H1 (cell line): ENCODE measurements around the gene TUBA4B. TPM values are rescaled to one million over a fixed set of nuclear protein-coding genes. Genes with fewer than 3 reads are reported as not detected.

Experiments
- CTCF ChIA-PET: fragments of 300-600 bp; sonication (Branson Sonifier 250); formaldehyde crosslinking; loops from one replicate; lab custom pipeline; 2021; ENCODE audit not compliant: partially characterized antibody; lab: Charles Lee
- POLR2A ChIA-PET: fragments of 300-600 bp; sonication (Branson Sonifier 250); formaldehyde crosslinking; loops from one replicate; lab custom pipeline; 2021; ENCODE audit warnings: inconsistent platforms; ENCODE audit not compliant: partially characterized antibody; lab: Charles Lee
- DNase-seq, 2 experiments: peaks; one replicate each; pipeline versions ENCODE4 v3.0.0 to v3.0.0-alpha.2; 2010 to 2022; ENCODE audit warnings: low spot score in 2 of 2, low read depth in 1 of 2, mixed read lengths in 1 of 2
- FAIRE-seq: peaks from 2 replicates; lab custom pipeline; 2011; peaks lifted over from hg19 to GRCh38; lab: Jason Lieb, UNC
- H2AFZ ChIP-seq: 2 replicates; pipeline ENCODE4 v1.8.1; 2012; ENCODE audit warnings: low read length, inconsistent platforms
- H2AK5ac ChIP-seq: 2 replicates; pipeline ENCODE4 v1.6.1; 2013; ENCODE audit warnings: low read depth, low read length
- H2BK120ac ChIP-seq: replicated peaks from 2 replicates; pipeline ENCODE3; 2013; ENCODE audit warnings: low read depth, low read length, inconsistent platforms
- H2BK12ac ChIP-seq: 2 replicates; pipeline ENCODE4 v1.6.1; 2013; ENCODE audit warnings: low read depth, low read length
- H2BK15ac ChIP-seq: 2 replicates; pipeline ENCODE4 v1.6.1; 2013; ENCODE audit warnings: low read length
- H2BK20ac ChIP-seq: 2 replicates; pipeline ENCODE4 v1.6.1; 2013; ENCODE audit warnings: low read length
- H2BK5ac ChIP-seq: 2 replicates; pipeline ENCODE4 v1.6.1; 2013; ENCODE audit warnings: low read depth, low read length
- H3K14ac ChIP-seq: 2 replicates; pipeline ENCODE4 v1.6.1; 2013; ENCODE audit warnings: inconsistent platforms; ENCODE audit not compliant: insufficient read length
- H3K18ac ChIP-seq: 2 replicates; pipeline ENCODE4 v1.6.1; 2013; ENCODE audit warnings: low read length; ENCODE audit errors: extremely low read depth
- H3K23ac ChIP-seq: 2 replicates; pipeline ENCODE4 v1.6.1; 2013; ENCODE audit warnings: inconsistent platforms; ENCODE audit not compliant: insufficient read length
- H3K23me2 ChIP-seq: 2 replicates; pipeline ENCODE4 v1.6.1; 2013; ENCODE audit warnings: low read depth, low read length
- H3K27ac ChIP-seq: 2 replicates; pipeline ENCODE4 v1.6.1; 2011; ENCODE audit warnings: low read depth, low read length, inconsistent platforms
- H3K27me3 ChIP-seq, 4 experiments: replicated peaks in 1 of 4; 1 replicate in 1 of 4; 2 replicates in 3 of 4; pipeline versions ENCODE4 v1.6.1 to v1.8.1; 2011 to 2013; ENCODE audit warnings: low read length in 3 of 4, mild to moderate bottlenecking in 3 of 4, inconsistent platforms in 2 of 4, mixed read lengths in 2 of 4, moderate library complexity in 1 of 4; ENCODE audit not compliant: control insufficient read depth in 3 of 4, insufficient read depth in 3 of 4; ENCODE audit errors: extremely low read depth in 1 of 4
- H3K36me3 ChIP-seq, 4 experiments: 2 replicates each; pipeline versions ENCODE4 v1.6.1 to v1.8.1; 2011 to 2013; ENCODE audit warnings: mild to moderate bottlenecking in 4 of 4, low read length in 3 of 4, moderate library complexity in 2 of 4, control low read depth in 1 of 4, inconsistent platforms in 1 of 4; ENCODE audit not compliant: insufficient read depth in 4 of 4, control insufficient read depth in 2 of 4
- H3K4ac ChIP-seq: replicated peaks from 2 replicates; pipeline ENCODE3; 2013; ENCODE audit warnings: low read length, low read depth, mixed read lengths, inconsistent platforms; ENCODE audit not compliant: insufficient read length
- H3K4me1 ChIP-seq, 4 experiments: replicated peaks in 1 of 4; 1 replicate in 1 of 4; 2 replicates in 3 of 4; pipeline versions ENCODE4 v1.6.1 to v1.8.1; 2011 to 2013; ENCODE audit warnings: low read length in 3 of 4, inconsistent platforms in 2 of 4, mixed read lengths in 1 of 4; ENCODE audit not compliant: insufficient read depth in 4 of 4, control insufficient read depth in 3 of 4
- H3K4me2 ChIP-seq, 2 experiments: 2 replicates each; pipeline versions ENCODE4 v1.6.1 to v1.8.1; 2011 to 2013; ENCODE audit warnings: low read depth in 2 of 2, low read length in 2 of 2, control low read depth in 1 of 2, inconsistent platforms in 1 of 2, mild to moderate bottlenecking in 1 of 2; ENCODE audit not compliant: insufficient read depth in 1 of 2
- H3K4me3 ChIP-seq, 4 experiments: fragments of 200-600, 300-600 bp in 1 of 4; sonication (generic), shearing (Covaris generic), sonication (Bioruptor Twin) in 1 of 4; 2 replicates each; pipeline versions ENCODE4 v1.5.1 to v1.8.1; 2011 to 2016; ENCODE audit warnings: low read length in 4 of 4, low read depth in 3 of 4, control low read depth in 2 of 4, inconsistent platforms in 2 of 4, mild to moderate bottlenecking in 2 of 4, mixed read lengths in 1 of 4, moderate library complexity in 1 of 4; ENCODE audit not compliant: insufficient read depth in 2 of 4; ENCODE audit errors: extremely low read depth in 1 of 4
- H3K56ac ChIP-seq: replicated peaks from 2 replicates; pipeline ENCODE3; 2013; ENCODE audit warnings: low read depth, mild to moderate bottlenecking, mixed read lengths, low read length, inconsistent platforms; ENCODE audit not compliant: insufficient read length
- H3K79me1 ChIP-seq: 2 replicates; pipeline ENCODE4 v1.6.1; 2013; ENCODE audit warnings: low read depth, low read length, control low read depth
- H3K79me2 ChIP-seq, 2 experiments: 2 replicates each; pipeline versions ENCODE4 v1.6.1 to v1.8.1; 2012 to 2013; ENCODE audit warnings: low read length in 2 of 2, mild to moderate bottlenecking in 2 of 2, inconsistent platforms in 1 of 2; ENCODE audit not compliant: insufficient read depth in 2 of 2, control insufficient read depth in 1 of 2
- H3K9ac ChIP-seq, 4 experiments: replicated peaks in 1 of 4; 1 replicate in 1 of 4; 2 replicates in 3 of 4; pipeline versions ENCODE4 v1.6.1 to v1.8.1; 2011 to 2013; ENCODE audit warnings: low read depth in 3 of 4, low read length in 3 of 4, control low read depth in 2 of 4, mild to moderate bottlenecking in 2 of 4, moderate library complexity in 2 of 4, inconsistent platforms in 1 of 4; ENCODE audit errors: extremely low read depth in 1 of 4
- H3K9me3 ChIP-seq, 2 experiments: 2 replicates each; pipeline versions ENCODE4 v1.6.1 to v1.8.1; 2012 to 2013; ENCODE audit warnings: mild to moderate bottlenecking in 2 of 2, moderate library complexity in 2 of 2, control low read depth in 1 of 2, inconsistent platforms in 1 of 2, low read depth in 1 of 2, low read length in 1 of 2, mixed read lengths in 1 of 2; ENCODE audit not compliant: insufficient read depth in 2 of 2
- H4K20me1 ChIP-seq, 2 experiments: replicated peaks in 1 of 2; 2 replicates each; pipeline versions ENCODE3 to v1.8.1; 2011 to 2013; ENCODE audit warnings: inconsistent platforms in 2 of 2, low read length in 2 of 2, mild to moderate bottlenecking in 1 of 2; ENCODE audit not compliant: insufficient read depth in 2 of 2, control insufficient read depth in 1 of 2
- H4K5ac ChIP-seq: 2 replicates; pipeline ENCODE4 v1.6.1; 2013; ENCODE audit warnings: low read length, low read depth, mixed read lengths, inconsistent platforms; ENCODE audit not compliant: insufficient read length
- H4K8ac ChIP-seq: 2 replicates; pipeline ENCODE4 v1.8.0; 2013; ENCODE audit warnings: mild to moderate bottlenecking, moderate library complexity, low read length, inconsistent platforms; ENCODE audit not compliant: insufficient read depth; ENCODE audit errors: extremely low read depth
- H4K91ac ChIP-seq: replicated peaks from 2 replicates; pipeline ENCODE3; 2013; ENCODE audit warnings: low read length, mixed read lengths, inconsistent platforms; ENCODE audit not compliant: insufficient read length
- NANOG ChIP-seq: IDR thresholded peaks from 2 replicates; pipeline ENCODE4 v1.6.1; 2011; ENCODE audit warnings: low read length, low read depth, mild to moderate bottlenecking, inconsistent platforms; ENCODE audit not compliant: insufficient read depth, poor library complexity, severe bottlenecking
- RXRA ChIP-seq: IDR thresholded peaks from 2 replicates; pipeline ENCODE4 v1.6.1; 2011; ENCODE audit warnings: low read depth, mild to moderate bottlenecking, low read length, moderate library complexity; ENCODE audit not compliant: insufficient read depth
- SP1 ChIP-seq: IDR thresholded peaks from 2 replicates; pipeline ENCODE4 v1.6.1; 2011; ENCODE audit warnings: low read depth, low read length
- WGBS, 2 experiments: shearing (Covaris generic) in 1 of 2; methylation state at CpG; one replicate each; pipeline versions ENCODE4 v1.1.6 to v1.1.7; 2013 to 2015; ENCODE audit warnings: low lambda C conversion rate in 2 of 2, mixed read lengths in 2 of 2, inconsistent platforms in 1 of 2, low coverage in 1 of 2, missing lambda C conversion rate in 1 of 2; ENCODE audit not compliant: insufficient replicate concordance in 2 of 2, insufficient coverage in 1 of 2, insufficient read length in 1 of 2; ENCODE audit errors: extremely low coverage in 1 of 2, missing lambda C conversion rate in 1 of 2; 5-methylcytosine and 5-hydroxymethylcytosine counted together
- polyA plus RNA-seq, 7 experiments: library from polyadenylated mRNA; depleted of rRNA in 3 of 7; stranded (reverse) in 5 of 7; unstranded in 2 of 7; fragments of >200 nt in 5 of 7; fragments of 200-250 nt in 2 of 7; gene quantifications; 1 replicate in 5 of 7; 2 replicates in 1 of 7; 4 replicates in 1 of 7; pipeline versions ENCODE4 v1.2.1 to v1.2.3, GENCODE V29; 2011 to 2013; ENCODE audit warnings: missing spikeins in 2 of 7, mixed read lengths in 2 of 7
- total RNA-seq: library from RNA; stranded (reverse); fragmentation: NEBNext Ultra II Directional; extraction: Animal tissue kit (Norgen Biotek cat#: 25700); gene quantifications from 2 replicates; pipeline ENCODE4 v1.2.1, GENCODE V29; 2021

TUBA4B gene
- total and polyA plus RNA-seq, 2 of the 8 experiments (the other 6 are each of a cell fraction or from before 2014, with no cell fraction given), result 0.08 to 0.24 TPM

- H2BK5ac ChIP-seq, result no peak overlapping the region
- peaks cover 0 to 22% (median 13%) of the 10 kb centered on the region in 4 experiments; a peak in 6 of 7 replicates for H3K27me3 ChIP-seq
- H4K8ac ChIP-seq, result no peak overlapping the region
- H4K5ac ChIP-seq, result no peak overlapping the region
- 91% methylated on average over 7 of the region's 7 CpGs; no CpG with 5 or more reads in 1 of the 2 experiments for WGBS, 2 experiments
- DNase-seq (no peak), FAIRE-seq (no peak)
- H3K4me3 ChIP-seq, result no peak overlapping the region
- no peaks in the 10 kb centered on the region for H3K36me3 ChIP-seq
- H3K14ac ChIP-seq, result no peak overlapping the region
- H3K4ac ChIP-seq, result no peak overlapping the region
- 0 out of 4 replicates have a peak, but pooled peaks cover 0 to 5% of the 10 kb centered on the region in 2 experiments for H3K9me3 ChIP-seq
- TF ChIP-seq RXRA (no peak), SP1 (no peak), NANOG (no peak)
- no peak overlapping the region for H3K23ac ChIP-seq
- no peak overlapping the region for H2BK120ac ChIP-seq
- H3K79me2 ChIP-seq, result no peaks in the 10 kb centered on the region
- no peak overlapping the region for H4K91ac ChIP-seq
- no peak overlapping the region for H3K27ac ChIP-seq
- H3K18ac ChIP-seq, result no peak overlapping the region
- no peak overlapping the region for H3K4me2 ChIP-seq
- peaks cover 0 to 2% of the 10 kb centered on the region in 2 experiments for H4K20me1 ChIP-seq
- H3K56ac ChIP-seq, result no peak overlapping the region
- peaks cover 0 to 7% (median 2%) of the 10 kb centered on the region in 4 experiments; a peak in 6 of 7 replicates for H3K4me1 ChIP-seq
- CTCF ChIA-PET, result interaction anchor here (0.6 to 11.7 kb wide), 11 partner anchors 10 to 262 kb away, joined by 3 to 220 read pairs (median 5); partner anchors contain the start of genes DNAJB2, PTPRN and TUBA4B
- H3K23me2 ChIP-seq, result peaks cover 4% of the 10 kb centered on the region; the same call in 1 of the 2 replicates
- no peak overlapping the region for H3K9ac ChIP-seq
- no peak overlapping the region for H2BK12ac ChIP-seq
- no peak overlapping the region for H2AK5ac ChIP-seq
- no peaks in the 10 kb centered on the region for H3K79me1 ChIP-seq
- no peak overlapping the region for H2AFZ ChIP-seq
- 0 out of 2 replicates have a peak overlapping the region, but pooled peaks have one; percentile 61 for H2BK15ac ChIP-seq
- POLR2A ChIA-PET, result interaction anchor here (0.7 to 2.3 kb wide), 4 partner anchors 12 to 112 kb away, joined by 3 to 13 read pairs (median 4); partner anchors contain the start of genes DNAJB2 and TUBA4B
- H2BK20ac ChIP-seq, result no peak overlapping the region
Observed at GRCh38 chr2:219291394-219291793, 38.4 kb downstream of the TUBA4B start.
